Lower leg skin (tissue), 3 donors: Measurements from ENCODE around the gene P2RY11.

Source experiments
- CTCF ChIP-seq, 3 donors: fragments of 450-650 bp; IDR thresholded peaks; one replicate each; pipeline ENCODE4 v1.5.1; 2016; ENCODE audit warnings: antibody characterized with exemption in 3 of 3, mild to moderate bottlenecking in 3 of 3, moderate library complexity in 2 of 3
- POLR2A ChIP-seq, 2 donors: fragments of 450-650 bp; IDR thresholded peaks; one replicate each; pipeline ENCODE4 v1.6.1; 2016 to 2017; ENCODE audit warnings: antibody characterized with exemption in 2 of 2, mild to moderate bottlenecking in 1 of 2, moderate library complexity in 1 of 2

GRCh38 chr19:10141973-10142372, 30.5 kb downstream of the P2RY11 start:
- TF ChIP-seq CTCF (IDR thresholded peaks at IDR 0.05) (no peak), POLR2A (IDR thresholded peaks at IDR 0.05) (no peak)
